C4-2B (cell line): ENCODE results near the gene RCSD1.

Experiments used
- ZFX ChIP-seq: fragments of 450-650 bp; IDR thresholded peaks from 2 replicates; pipeline ENCODE4 v1.6.1; 2017
- TF ChIP-seq, protein P1 (sequence below): fragments of 450-650 bp; conservative IDR thresholded peaks from 2 replicates; pipeline ENCODE4 v1.5.1; 2017; ENCODE audit warnings: mild to moderate bottlenecking

- TF ChIP-seq, protein P1, sequence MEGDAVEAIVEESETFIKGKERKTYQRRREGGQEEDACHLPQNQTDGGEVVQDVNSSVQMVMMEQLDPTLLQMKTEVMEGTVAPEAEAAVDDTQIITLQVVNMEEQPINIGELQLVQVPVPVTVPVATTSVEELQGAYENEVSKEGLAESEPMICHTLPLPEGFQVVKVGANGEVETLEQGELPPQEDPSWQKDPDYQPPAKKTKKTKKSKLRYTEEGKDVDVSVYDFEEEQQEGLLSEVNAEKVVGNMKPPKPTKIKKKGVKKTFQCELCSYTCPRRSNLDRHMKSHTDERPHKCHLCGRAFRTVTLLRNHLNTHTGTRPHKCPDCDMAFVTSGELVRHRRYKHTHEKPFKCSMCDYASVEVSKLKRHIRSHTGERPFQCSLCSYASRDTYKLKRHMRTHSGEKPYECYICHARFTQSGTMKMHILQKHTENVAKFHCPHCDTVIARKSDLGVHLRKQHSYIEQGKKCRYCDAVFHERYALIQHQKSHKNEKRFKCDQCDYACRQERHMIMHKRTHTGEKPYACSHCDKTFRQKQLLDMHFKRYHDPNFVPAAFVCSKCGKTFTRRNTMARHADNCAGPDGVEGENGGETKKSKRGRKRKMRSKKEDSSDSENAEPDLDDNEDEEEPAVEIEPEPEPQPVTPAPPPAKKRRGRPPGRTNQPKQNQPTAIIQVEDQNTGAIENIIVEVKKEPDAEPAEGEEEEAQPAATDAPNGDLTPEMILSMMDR: no peak
- no peak for TF ChIP-seq ZFX
Observed at GRCh38 chr1:167746013-167746672, 116.1 kb downstream of the RCSD1 start.
